ENCODE measurements around the gene AMMECR1.
A peak's percentile ranks its signal among the peaks of the same experiment; 100 is the strongest.
"Not testable (repeated sequence)": the region's sequence is repeated elsewhere in the genome, so short reads cannot be mapped to it uniquely, and the experiment has no call there.

The AMMECR1 gene

GRCh38 chrX:110241816-110242215, 76.1 kb downstream of the AMMECR1 start:
- Histone ChIP-seq H3K27ac (ENCODE audit: low read depth, low read length) (no peak overlapping the region), H3K4me3 (ENCODE audit: low read depth in 1 of 2, low read length in 2 of 2) (no peak overlapping the region), H3K36me3 (ENCODE audit: control insufficient read depth in 1 of 2, insufficient read depth in 2 of 2, low read length in 2 of 2) (no peaks in the 10 kb centered on the region)

GRCh38 chrX:110238259-110238658, 79.6 kb downstream of the AMMECR1 start:
- not testable (repeated sequence) for H3K4me3 ChIP-seq (ENCODE audit: low read depth in 1 of 2, low read length in 2 of 2); H3K9ac ChIP-seq (ENCODE audit: low read depth in 1 of 2, low read length in 2 of 2); H3K9me3 ChIP-seq (ENCODE audit: control insufficient read depth in 1 of 2, low read length in 2 of 2); H3K27me3 ChIP-seq (ENCODE audit: control insufficient read depth in 1 of 2, insufficient read depth in 2 of 2, low read length in 2 of 2); H3K4me1 ChIP-seq (ENCODE audit: control insufficient read depth in 1 of 2, insufficient read depth in 2 of 2, low read length in 2 of 2); H3K36me3 ChIP-seq (ENCODE audit: control insufficient read depth in 1 of 2, insufficient read depth in 2 of 2, low read length in 2 of 2); H3K27ac ChIP-seq (ENCODE audit: low read depth, low read length)

More at GRCh38 chrX:110241816-110242215, 76.1 kb downstream of the AMMECR1 start:
- H3K4me1 ChIP-seq (ENCODE audit: control insufficient read depth in 1 of 2, insufficient read depth in 2 of 2, low read length in 2 of 2): no peaks in the 10 kb centered on the region
- no peaks in the 10 kb centered on the region for H3K27me3 ChIP-seq (ENCODE audit: control insufficient read depth in 1 of 2, insufficient read depth in 2 of 2, low read length in 2 of 2)
- no peaks in the 10 kb centered on the region for H3K9me3 ChIP-seq (ENCODE audit: control insufficient read depth in 1 of 2, low read length in 2 of 2)
- H3K9ac ChIP-seq (ENCODE audit: low read depth in 1 of 2, low read length in 2 of 2): no peak overlapping the region

GRCh38 chrX:110231485-110231884, 86.4 kb downstream of the AMMECR1 start:
- H3K4me1 ChIP-seq (ENCODE audit: control insufficient read depth in 1 of 2, insufficient read depth in 2 of 2, low read length in 2 of 2); H3K4me3 ChIP-seq (ENCODE audit: low read depth in 1 of 2, low read length in 2 of 2); H3K27ac ChIP-seq (ENCODE audit: low read depth, low read length): not testable (repeated sequence)

GRCh38 chrX:110229497-110230111, 88.3 kb downstream of the AMMECR1 start:
- H3K27me3 ChIP-seq (ENCODE audit: control insufficient read depth in 1 of 2, insufficient read depth in 2 of 2, low read length in 2 of 2); H3K9me3 ChIP-seq (ENCODE audit: control insufficient read depth in 1 of 2, low read length in 2 of 2); H3K4me1 ChIP-seq (ENCODE audit: control insufficient read depth in 1 of 2, insufficient read depth in 2 of 2, low read length in 2 of 2); H3K36me3 ChIP-seq (ENCODE audit: control insufficient read depth in 1 of 2, insufficient read depth in 2 of 2, low read length in 2 of 2); H3K27ac ChIP-seq (ENCODE audit: low read depth, low read length); H3K9ac ChIP-seq (ENCODE audit: low read depth in 1 of 2, low read length in 2 of 2): not testable (repeated sequence)
- peak overlapping the region; percentile 22 to 57 for H3K4me3 ChIP-seq (ENCODE audit: low read depth in 1 of 2, low read length in 2 of 2)

More at GRCh38 chrX:110231485-110231884, 86.4 kb downstream of the AMMECR1 start:
- not testable (repeated sequence) for H3K27me3 ChIP-seq (ENCODE audit: control insufficient read depth in 1 of 2, insufficient read depth in 2 of 2, low read length in 2 of 2); H3K9ac ChIP-seq (ENCODE audit: low read depth in 1 of 2, low read length in 2 of 2); H3K9me3 ChIP-seq (ENCODE audit: control insufficient read depth in 1 of 2, low read length in 2 of 2); H3K36me3 ChIP-seq (ENCODE audit: control insufficient read depth in 1 of 2, insufficient read depth in 2 of 2, low read length in 2 of 2)

GRCh38 chrX:110228453-110228852, 89.4 kb downstream of the AMMECR1 start:
- no peak overlapping the region for H3K27ac ChIP-seq (ENCODE audit: low read depth, low read length)
- H3K27me3 ChIP-seq (ENCODE audit: control insufficient read depth in 1 of 2, insufficient read depth in 2 of 2, low read length in 2 of 2): no peaks in the 10 kb centered on the region
- no peaks in the 10 kb centered on the region for H3K36me3 ChIP-seq (ENCODE audit: control insufficient read depth in 1 of 2, insufficient read depth in 2 of 2, low read length in 2 of 2)
- H3K9me3 ChIP-seq (ENCODE audit: control insufficient read depth in 1 of 2, low read length in 2 of 2): no peaks in the 10 kb centered on the region
- no peak overlapping the region for H3K9ac ChIP-seq (ENCODE audit: low read depth in 1 of 2, low read length in 2 of 2)
- H3K4me1 ChIP-seq (ENCODE audit: control insufficient read depth in 1 of 2, insufficient read depth in 2 of 2, low read length in 2 of 2): no peaks in the 10 kb centered on the region
- no peak overlapping the region for H3K4me3 ChIP-seq (ENCODE audit: low read depth in 1 of 2, low read length in 2 of 2)

GRCh38 chrX:110226931-110227330, 91.0 kb downstream of the AMMECR1 start:
- Histone ChIP-seq H3K4me3 (ENCODE audit: low read depth in 1 of 2, low read length in 2 of 2) (no peak overlapping the region), H3K36me3 (ENCODE audit: control insufficient read depth in 1 of 2, insufficient read depth in 2 of 2, low read length in 2 of 2) (no peaks in the 10 kb centered on the region), H3K4me1 (ENCODE audit: control insufficient read depth in 1 of 2, insufficient read depth in 2 of 2, low read length in 2 of 2) (no peaks in the 10 kb centered on the region), H3K9ac (ENCODE audit: low read depth in 1 of 2, low read length in 2 of 2) (no peak overlapping the region), H3K9me3 (ENCODE audit: control insufficient read depth in 1 of 2, low read length in 2 of 2) (no peaks in the 10 kb centered on the region), H3K27ac (ENCODE audit: low read depth, low read length) (no peak overlapping the region), H3K27me3 (ENCODE audit: control insufficient read depth in 1 of 2, insufficient read depth in 2 of 2, low read length in 2 of 2) (no peaks in the 10 kb centered on the region)

- Histone ChIP-seq H3K27ac (ENCODE audit: low read depth, low read length) (no peak overlapping the region), H3K9ac (ENCODE audit: low read depth in 1 of 2, low read length in 2 of 2) (no peak overlapping the region), H3K9me3 (ENCODE audit: control insufficient read depth in 1 of 2, low read length in 2 of 2) (no peaks in the 10 kb centered on the region), H3K4me3 (ENCODE audit: low read depth in 1 of 2, low read length in 2 of 2) (no peak overlapping the region), H3K4me1 (ENCODE audit: control insufficient read depth in 1 of 2, insufficient read depth in 2 of 2, low read length in 2 of 2) (no peaks in the 10 kb centered on the region), H3K27me3 (ENCODE audit: control insufficient read depth in 1 of 2, insufficient read depth in 2 of 2, low read length in 2 of 2) (no peaks in the 10 kb centered on the region), H3K36me3 (ENCODE audit: control insufficient read depth in 1 of 2, insufficient read depth in 2 of 2, low read length in 2 of 2) (no peaks in the 10 kb centered on the region)
These were observed 92.8 kb downstream of the AMMECR1 start for GRCh38 chrX:110224926-110225617.

GRCh38 chrX:110222497-110223257, 95.2 kb downstream of the AMMECR1 start:
- H3K4me1 ChIP-seq (ENCODE audit: control insufficient read depth in 1 of 2, insufficient read depth in 2 of 2, low read length in 2 of 2): no peaks in the 10 kb centered on the region
- no peaks in the 10 kb centered on the region for H3K9me3 ChIP-seq (ENCODE audit: control insufficient read depth in 1 of 2, low read length in 2 of 2)
- H3K4me3 ChIP-seq (ENCODE audit: low read depth in 1 of 2, low read length in 2 of 2): no peak overlapping the region
- no peak overlapping the region for H3K27ac ChIP-seq (ENCODE audit: low read depth, low read length)
- H3K36me3 ChIP-seq (ENCODE audit: control insufficient read depth in 1 of 2, insufficient read depth in 2 of 2, low read length in 2 of 2): no peaks in the 10 kb centered on the region
- H3K9ac ChIP-seq (ENCODE audit: low read depth in 1 of 2, low read length in 2 of 2): no peak overlapping the region
- no peaks in the 10 kb centered on the region for H3K27me3 ChIP-seq (ENCODE audit: control insufficient read depth in 1 of 2, insufficient read depth in 2 of 2, low read length in 2 of 2)

- Histone ChIP-seq H3K27me3 (ENCODE audit: control insufficient read depth in 1 of 2, insufficient read depth in 2 of 2, low read length in 2 of 2) (no peaks in the 10 kb centered on the region), H3K9ac (ENCODE audit: low read depth in 1 of 2, low read length in 2 of 2) (no peak overlapping the region), H3K4me3 (ENCODE audit: low read depth in 1 of 2, low read length in 2 of 2) (no peak overlapping the region), H3K36me3 (ENCODE audit: control insufficient read depth in 1 of 2, insufficient read depth in 2 of 2, low read length in 2 of 2) (no peaks in the 10 kb centered on the region), H3K9me3 (ENCODE audit: control insufficient read depth in 1 of 2, low read length in 2 of 2) (no peaks in the 10 kb centered on the region), H3K27ac (ENCODE audit: low read depth, low read length) (no peak overlapping the region), H3K4me1 (ENCODE audit: control insufficient read depth in 1 of 2, insufficient read depth in 2 of 2, low read length in 2 of 2) (peaks cover 0 to 5% of the 10 kb centered on the region in 2 donors)
These were observed 98.0 kb downstream of the AMMECR1 start for GRCh38 chrX:110219920-110220319.

- Histone ChIP-seq H3K27ac (ENCODE audit: low read depth, low read length) (no peak overlapping the region), H3K9me3 (ENCODE audit: control insufficient read depth in 1 of 2, low read length in 2 of 2) (no peaks in the 10 kb centered on the region), H3K9ac (ENCODE audit: low read depth in 1 of 2, low read length in 2 of 2) (no peak overlapping the region), H3K36me3 (ENCODE audit: control insufficient read depth in 1 of 2, insufficient read depth in 2 of 2, low read length in 2 of 2) (no peaks in the 10 kb centered on the region), H3K27me3 (ENCODE audit: control insufficient read depth in 1 of 2, insufficient read depth in 2 of 2, low read length in 2 of 2) (no peaks in the 10 kb centered on the region), H3K4me1 (ENCODE audit: control insufficient read depth in 1 of 2, insufficient read depth in 2 of 2, low read length in 2 of 2) (peaks cover 0 to 5% of the 10 kb centered on the region in 2 donors), H3K4me3 (ENCODE audit: low read depth in 1 of 2, low read length in 2 of 2) (no peak overlapping the region)
These were observed 99.3 kb downstream of the AMMECR1 start for GRCh38 chrX:110218591-110218990.
